ENCODE data around the gene TBRG4.

TBRG4 gene

DNA sequence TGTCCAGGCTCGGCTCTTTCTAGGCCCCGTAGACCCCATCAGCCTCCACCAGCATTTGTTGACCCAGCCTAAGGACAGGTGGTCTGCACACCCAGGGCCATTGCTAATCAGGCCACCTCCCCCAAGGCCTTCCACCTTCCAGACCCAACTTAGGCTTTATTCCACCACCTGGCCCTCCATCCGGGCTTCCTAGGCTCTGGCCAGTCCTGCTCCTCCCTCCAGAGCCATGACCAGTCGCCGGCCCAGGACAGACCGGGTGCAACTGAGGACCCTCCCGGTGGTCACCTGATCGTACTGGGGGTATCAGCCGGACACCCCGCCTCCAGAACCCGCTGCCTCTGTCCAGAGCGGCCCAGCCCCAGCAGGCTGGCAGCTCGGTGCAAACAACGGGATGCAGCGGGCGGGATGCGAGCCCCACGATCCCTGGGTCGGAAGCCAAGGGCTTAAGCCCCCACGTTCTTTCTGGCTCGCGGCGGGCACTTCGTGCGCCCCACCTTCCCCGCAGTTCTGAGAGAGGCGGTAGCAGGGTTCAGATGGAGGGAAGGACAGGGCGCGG, 23.3 kb downstream of the TBRG4 start:
- DNase-seq, result no peak

DNA sequence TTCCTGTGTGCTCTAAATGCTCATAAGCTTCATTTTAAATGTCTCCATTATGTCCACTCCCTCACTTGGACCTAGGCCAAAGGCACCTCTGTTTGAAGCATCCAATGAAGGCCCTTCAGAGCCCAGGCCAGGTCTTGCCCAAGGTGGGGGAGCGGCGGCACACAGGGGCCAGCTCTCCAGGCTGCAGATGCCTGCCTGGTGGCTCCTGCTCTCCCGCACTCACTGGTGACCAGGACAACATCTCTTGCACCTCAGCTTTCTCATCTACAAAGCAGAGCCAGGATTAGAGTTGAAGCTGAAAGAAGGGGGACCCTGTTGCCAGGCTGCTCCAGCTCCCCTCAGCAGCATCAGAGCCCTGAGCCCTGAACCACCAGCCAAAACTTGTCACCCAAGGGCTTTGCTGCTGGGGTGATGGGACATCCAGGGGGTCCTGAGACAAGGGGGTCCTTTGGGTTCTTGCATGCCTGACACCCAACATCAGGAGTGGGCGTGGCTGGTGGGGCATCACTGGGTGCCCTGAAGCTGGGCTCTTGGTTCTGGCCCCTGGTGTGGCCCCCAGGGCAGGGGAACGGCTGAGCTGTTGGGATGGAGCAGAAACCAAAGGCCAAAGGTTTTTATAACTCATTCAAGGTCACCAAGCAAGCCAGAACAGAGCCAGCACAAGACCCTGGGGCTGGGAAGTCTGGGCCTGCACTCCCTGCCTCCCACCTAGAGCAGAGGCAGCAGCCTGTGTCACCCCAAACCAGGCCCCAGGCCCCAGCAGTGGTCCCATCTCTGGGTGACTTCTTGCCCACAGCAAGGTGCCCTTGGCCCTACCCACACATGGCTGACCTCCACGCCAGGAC, 24.0 kb downstream of the TBRG4 start:
- no peak for DNase-seq

DNA sequence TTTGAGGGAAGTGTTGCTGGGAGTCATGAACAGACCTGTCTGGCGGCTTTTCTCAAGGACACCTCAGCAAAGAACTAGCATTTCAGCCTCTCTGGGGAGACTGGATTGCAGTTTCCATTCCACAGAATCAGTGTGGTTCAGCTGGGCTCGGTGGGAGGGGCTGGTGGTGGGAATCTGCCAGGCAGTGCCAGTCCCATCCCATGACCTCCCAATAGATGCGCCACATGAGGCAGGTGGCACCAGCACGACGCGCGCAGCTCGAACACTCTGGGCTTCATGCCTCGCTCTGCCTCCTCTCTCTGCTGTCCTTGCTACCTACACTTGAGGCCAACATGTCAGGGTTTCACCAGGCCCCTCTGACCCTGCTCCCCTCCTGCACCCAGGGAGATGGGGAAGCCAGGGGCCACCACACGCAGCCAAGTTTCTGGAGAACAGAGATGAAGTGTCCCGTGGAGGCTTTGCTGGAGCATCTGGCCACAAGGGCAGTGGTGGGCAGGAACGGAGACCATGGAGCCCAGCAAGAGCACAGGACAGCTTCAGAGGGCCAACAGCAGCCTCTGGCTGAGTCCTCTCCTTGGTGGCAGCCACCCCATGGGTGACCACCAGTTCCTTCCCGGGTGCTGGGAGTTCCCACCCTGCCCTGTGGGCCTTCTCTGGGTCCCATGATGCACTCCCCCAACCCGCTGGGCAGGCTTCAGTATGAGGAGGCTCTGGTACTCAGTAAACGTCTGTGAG, 25.0 kb downstream of the TBRG4 start:
- no peak for DNase-seq

DNA sequence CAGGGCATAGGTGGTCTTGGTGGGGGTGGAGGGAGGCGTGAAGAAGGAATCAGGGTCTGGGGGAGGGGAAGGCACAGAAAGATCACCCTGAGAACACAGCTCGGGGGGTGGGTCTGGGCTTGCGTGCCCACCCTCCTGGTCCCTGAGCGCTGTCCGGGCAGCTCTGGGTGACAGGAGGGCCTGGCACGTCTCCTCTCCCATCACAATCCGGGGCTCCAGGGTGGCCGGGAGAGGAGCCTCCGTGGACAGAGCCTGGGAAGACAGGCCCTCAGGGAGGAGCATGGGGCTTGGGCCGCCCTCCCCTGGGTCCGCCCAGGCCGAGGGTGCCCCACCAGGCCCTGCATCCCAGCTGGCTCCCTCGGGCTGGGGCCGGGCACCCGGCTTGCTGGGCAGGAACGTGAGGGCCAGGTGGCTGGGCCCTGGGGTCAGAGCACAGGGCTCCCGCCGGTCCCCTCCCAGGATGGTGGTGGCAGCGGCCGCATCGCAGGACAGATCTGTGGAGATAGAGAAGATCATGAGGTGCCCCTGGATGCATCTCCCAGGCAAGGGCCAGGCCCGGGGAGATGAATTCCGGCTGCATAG, 25.8 kb downstream of the TBRG4 start:
- no peak for DNase-seq

DNA sequence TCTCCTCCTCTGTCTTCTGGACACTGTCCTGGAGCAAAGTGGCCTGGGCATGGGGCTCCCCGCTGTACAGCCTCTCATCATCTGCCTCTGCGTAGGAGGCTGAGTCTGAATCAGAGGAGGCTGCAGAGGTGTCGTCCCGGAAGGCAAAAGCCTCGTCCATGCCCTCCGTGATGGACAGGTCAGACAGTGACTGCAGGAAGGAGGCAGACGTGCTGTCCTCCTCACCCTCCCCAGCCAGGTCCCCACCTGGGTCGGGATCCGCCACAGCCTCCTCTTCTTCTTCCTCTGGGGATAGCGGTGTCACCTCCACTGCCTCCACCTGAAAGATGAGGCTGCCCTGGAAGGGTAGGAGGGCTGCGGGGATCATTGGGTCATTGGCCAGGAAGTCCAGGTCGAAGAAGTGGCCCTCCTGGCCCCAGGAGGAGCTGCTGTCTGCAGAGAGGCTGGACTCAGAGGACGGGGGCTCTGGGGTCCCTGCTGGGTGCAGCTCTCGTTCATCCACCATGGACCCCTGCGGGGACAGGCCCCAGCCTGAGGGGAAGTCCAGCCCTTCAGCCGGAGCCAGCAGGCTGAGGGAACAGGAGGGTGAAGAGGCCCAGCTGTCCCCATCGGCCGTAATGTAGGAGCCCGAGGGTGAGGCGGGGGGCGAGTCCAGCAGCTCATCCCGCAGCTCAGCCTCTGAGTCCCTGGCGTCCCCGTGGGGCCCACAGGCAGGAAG, 26.4 kb downstream of the TBRG4 start:
- DNase-seq, result no peak

DNA sequence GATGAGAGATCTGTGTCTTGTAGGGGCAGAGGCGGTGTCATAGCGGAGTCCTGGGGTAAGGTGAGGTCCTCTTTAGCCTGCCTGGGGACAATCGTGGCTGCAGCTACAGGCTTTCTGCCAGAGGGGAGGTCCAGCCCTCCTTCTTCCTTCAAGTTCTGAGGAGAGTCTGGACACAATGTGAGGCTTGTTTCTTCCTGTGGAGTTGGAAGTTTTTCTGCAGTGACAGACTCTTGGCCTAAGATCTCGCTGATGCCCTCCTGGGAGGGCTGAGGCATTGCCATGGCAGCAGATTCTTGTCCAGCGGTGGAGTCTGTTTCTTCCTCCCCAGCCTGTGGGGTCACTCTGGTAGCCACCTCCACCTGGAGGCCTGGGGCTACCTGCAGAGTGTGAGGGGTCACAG, 27.2 kb downstream of the TBRG4 start:
- DNase-seq, result no peak

DNA sequence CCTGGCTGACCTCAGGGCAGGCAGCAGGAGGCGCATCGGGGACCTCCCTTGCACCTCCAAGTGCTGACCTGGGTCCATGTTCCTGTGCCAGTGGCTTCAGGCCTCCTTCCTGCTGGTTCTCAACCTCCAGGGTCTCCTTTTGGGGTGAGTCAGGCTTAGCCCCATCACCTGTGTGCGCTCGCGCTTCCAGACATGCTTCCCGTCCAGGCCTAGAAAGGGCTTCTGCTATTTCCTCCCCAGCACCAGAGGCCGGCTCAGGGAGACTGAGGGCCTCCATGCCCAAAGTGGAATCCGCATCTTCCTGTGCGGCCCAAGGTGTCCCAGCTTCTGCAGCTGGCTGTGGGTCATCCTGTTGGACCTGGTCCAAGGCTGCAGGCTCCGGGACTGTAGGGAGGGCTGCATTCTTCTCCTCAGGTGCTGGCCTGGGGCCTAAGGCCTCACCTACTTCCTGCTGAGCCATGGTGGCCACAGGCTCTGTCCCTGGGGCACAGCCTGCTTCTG, 28.6 kb downstream of the TBRG4 start:
- no peak for DNase-seq

DNA sequence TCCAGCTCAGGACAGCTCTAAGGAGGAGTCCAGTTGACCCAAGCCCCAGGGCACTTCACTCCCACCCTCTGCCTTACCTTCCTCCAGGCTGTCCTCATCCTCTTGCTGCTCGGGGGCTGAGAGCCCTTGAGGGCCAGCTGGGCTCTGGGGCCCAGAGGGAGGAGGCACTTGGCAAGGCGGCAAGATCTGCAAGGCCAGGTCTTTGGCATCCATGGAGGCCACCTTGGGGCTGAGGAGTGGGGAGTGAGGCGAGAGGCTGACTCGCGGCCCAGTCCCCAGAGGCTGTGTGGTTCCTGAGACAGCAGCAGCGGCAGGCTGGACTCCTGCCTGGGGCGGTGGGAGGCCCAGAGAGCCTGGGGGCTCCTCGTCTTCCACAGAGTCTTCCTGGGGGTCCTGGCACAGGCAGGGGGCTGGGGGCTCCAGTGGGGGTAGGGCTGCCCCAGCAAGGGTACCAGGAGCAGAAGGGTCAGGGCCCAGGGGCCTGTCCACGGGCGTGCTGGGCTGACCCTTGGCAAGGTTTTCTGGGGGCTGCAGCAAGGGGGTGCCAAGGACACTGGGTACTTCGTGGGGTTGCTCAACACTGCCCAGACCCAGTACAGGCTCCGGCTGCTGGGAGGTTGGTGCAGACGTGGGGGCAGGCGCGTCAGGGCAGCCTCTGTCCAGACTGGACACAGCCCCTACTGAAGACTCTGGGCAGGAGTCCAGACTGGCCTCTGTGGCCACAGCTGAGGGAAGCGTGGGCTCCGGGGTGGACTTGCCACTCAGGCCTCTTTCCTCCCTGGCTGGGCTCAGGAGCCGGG, 29.3 kb downstream of the TBRG4 start:
- no peak for DNase-seq

DNA sequence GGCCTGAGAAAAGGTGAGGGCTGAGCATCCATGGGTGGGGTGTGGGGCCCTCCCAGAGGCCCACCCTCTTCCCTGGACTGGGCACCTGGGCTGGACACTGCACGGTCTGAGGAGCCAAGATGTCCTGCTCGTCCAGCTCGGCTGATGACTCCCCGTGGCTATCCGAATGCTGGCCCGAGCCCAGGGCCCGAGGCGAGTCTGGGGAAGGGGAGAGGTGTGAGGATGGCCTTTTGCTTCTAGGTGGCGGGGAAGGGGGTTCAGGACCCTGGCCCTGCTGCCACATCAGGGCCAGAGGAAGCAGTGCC, 29.9 kb downstream of the TBRG4 start:
- DNase-seq, result no peak

DNA sequence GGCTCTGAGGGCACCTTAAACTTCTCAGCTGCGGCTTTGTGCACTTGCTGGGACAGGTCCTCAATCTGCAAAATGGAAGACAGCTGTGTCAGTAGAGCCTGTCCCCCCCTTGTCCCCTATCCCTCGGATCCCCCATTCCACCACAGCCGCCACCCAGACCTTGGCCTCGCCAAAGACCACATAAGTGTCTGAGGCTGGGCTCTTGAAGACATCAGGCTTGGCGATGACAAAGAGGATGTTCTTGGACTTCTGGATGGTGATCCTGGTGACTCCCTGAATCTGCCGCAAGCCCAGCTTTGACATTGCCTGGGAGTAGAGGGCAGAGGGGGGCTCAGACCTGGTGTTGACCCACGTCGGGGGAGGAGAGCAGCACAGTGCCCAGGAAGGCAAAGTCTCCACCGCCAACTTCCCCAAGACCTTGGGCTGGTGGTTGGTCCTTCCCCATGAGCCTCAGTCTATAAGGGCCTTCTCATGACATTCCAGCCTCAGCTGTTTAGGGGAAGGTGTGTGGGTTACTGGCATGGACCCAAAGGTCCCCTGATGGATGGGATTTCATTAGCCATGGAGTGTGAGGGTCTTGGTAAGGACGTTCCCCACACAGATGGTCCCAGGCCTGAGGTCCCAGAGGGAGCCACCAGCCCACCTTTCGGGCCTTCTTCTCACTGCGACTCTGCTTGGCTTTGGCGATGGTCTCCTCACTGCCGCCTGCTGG, 30.4 kb downstream of the TBRG4 start:
- no peak for DNase-seq

DNA sequence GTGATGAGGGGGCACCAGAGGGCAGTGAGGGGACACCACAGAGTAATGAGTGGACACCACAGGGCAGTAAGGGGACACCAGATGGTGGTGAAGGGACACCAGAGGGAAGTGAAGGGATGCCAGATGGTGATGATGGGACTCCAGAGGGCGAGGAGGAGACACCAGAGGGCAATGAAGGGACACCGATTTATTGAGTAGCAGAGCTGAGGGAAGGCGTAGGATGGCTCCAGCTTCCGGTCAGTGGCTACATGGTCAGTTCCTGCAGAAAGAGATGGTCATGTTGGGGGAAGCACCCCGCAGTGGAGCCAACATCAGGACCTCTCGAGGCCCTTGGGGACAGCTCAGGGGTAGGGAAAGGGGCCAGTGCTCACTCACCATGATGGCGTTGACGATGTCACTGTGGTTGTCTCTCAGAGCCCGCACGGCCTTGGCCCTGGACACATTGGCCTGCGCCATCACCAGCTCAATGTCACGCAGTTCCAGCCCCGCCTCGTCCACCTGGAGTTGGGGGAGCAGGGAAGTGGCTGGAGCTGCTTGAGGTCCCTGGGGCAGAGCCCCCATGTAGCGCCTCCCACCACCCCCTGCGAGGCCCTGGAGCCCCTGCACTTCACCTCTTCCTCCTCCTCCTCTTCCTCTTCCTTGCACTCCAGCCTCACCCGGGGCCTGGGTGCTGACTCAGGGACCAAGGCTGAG, 31.1 kb downstream of the TBRG4 start:
- no peak for DNase-seq

DNA sequence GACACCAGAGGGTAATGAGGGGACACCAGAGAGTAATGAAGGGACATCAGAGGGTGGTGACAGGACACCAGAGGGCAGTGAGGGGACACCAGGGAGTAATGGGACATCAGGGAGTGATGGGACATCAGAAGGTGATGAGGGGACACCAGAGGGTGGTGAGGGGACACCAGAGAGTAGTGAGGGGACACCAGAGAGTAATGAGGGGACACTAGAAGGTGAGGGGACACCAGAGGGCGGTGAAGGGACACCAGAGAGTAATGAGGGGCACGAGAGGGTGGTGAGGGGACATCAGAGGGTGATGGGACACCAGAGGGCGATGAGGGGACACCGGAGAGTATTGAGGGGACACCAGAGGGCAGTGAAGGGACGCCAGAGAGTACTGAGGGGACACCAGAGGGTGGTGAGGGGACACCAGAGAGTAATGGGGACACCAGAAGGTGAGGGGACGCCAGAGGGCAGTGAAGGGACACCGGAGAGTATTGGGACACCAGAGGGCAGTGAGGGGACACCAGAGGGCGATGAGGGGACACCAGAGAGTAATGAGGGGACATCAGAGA, 33.3 kb downstream of the TBRG4 start:
- DNase-seq, result no peak

DNA sequence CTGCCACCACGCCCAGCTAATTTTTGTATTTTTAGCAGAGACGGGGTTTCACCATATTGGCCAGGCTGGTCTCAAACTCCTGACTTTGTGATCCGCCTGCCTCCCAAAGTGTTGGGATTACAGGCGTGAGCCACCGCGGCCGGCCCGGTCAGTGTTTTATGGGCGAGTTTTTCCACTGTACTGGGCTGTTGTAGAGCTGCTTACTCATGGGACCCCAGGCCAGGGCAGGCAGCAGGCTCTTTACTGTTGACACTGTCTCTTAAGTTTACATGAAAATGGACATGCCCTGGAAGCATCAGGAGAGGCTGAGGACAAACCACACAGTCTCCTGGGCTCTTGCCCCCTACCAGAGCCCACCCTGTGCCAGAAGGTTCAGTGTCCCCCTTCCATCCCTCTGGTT, 33.9 kb downstream of the TBRG4 start:
- no peak for DNase-seq

DNA sequence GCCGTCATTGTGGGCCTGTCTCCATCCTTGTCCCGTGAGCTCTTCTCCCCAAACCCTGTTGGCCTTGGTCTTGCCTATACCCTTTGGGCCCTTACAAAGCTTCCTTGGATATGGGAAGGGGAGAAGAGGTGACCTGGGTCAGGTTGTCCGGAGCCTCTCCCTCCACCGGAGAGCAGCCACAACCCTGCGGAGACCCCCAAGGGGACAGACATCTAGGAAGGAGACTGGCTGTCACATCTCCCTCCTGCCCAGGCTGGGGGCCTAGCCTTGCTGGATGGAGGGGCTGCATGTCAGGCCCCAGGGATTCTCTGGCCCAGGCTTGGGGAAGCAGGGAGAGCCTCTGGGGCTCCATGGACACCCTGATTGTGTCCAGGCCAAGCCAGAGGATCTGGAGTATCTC, 34.6 kb downstream of the TBRG4 start:
- no peak for DNase-seq

DNA sequence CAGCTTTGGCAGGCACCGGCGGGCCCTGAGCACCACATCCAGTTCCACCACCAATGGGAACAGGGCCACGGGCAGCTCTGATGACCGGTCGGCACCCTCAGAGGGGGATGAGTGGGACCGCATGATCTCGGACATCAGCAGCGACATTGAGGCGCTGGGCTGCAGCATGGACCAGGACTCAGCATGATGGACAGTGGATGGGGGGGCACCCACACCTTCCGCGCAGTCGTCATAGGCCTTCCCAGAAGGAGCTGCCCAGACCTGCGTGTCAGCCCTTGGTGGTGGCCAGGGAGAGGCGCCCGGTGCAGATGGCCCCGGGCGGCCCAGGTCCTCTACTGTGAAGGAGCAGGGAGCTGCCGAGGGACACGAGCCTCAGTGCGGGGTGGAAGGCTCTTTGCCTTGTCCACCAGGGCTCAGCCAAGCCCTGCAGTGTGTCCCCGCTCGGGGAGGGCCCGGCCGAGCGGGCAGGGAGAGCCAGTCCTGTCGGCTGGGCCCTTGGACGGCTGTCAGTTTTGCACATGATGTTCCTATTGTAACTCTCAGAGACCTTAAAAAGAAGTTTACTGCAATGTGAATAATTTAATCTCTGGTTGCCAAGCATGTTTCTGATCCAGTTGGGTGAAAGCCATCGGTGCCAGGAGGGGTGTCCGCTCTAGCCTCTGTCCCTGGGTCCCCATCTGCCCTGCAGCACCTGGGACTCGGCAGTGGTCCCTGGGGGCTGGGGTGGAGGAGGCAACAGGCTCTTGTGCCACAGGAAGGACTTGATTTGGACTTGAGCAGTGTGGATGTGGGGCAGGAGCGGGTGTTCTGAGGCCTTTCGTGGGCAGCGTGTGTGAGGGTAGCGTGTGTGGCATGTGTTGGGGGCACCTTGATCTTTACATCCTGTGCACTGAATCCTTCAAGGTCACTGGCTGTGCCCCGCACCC, 35.4 kb downstream of the TBRG4 start:
- no peak for DNase-seq

DNA sequence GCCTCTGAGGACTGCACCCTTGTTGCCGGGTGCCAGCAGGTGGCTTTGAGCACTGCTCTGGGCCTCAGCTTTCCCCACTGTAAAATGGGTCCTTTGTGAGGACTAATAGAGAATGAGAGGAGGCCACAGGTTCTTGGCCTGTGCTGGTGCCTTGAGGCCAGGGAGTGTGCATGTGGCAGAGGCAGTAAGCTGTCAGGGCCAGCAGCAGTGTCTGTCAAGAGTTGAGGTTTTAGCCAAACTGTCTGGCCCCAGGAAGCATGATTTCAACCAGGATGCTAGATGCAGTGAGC, 36.2 kb downstream of the TBRG4 start:
- DNase-seq, result no peak

DNA sequence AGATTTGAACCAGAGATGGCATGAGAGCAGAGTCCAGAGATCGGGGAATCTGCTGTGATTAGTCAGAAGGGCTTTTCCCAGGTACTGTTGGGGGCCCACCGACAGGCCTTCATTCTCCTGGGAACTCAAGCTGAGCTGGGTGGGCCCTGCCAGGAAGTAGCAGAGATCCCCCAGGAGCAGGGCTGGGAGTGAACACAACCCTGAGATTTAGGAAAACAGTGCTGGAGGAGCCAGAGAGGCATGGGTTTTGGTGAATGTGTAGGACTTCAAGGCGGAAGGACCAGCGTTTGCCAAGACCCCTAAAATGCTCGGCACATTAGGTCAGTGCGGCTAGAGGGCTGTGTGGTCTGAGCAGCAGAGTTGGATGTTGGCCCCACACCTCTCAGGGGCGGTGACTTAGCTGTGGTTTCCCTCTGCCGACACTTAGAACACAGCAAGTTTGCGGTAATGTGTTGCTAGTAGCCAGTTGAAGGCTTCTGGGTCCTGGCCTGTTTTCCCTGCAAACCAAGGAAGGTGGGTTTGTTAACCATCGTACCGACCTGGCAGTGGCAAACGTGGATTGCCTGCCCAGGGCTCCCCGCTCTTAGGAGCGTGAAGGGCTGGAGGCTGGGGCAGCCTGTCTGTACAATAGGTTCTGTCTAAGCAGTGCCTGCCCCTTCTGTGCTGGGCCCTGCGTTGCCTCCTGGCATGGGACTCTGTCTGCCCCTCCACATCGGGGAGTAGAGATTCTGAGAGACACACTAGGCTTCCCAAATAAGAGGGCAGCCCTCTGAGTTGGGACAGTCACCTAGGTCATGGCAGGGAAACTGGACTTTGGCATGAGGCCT, 36.8 kb downstream of the TBRG4 start:
- no peak for DNase-seq

DNA sequence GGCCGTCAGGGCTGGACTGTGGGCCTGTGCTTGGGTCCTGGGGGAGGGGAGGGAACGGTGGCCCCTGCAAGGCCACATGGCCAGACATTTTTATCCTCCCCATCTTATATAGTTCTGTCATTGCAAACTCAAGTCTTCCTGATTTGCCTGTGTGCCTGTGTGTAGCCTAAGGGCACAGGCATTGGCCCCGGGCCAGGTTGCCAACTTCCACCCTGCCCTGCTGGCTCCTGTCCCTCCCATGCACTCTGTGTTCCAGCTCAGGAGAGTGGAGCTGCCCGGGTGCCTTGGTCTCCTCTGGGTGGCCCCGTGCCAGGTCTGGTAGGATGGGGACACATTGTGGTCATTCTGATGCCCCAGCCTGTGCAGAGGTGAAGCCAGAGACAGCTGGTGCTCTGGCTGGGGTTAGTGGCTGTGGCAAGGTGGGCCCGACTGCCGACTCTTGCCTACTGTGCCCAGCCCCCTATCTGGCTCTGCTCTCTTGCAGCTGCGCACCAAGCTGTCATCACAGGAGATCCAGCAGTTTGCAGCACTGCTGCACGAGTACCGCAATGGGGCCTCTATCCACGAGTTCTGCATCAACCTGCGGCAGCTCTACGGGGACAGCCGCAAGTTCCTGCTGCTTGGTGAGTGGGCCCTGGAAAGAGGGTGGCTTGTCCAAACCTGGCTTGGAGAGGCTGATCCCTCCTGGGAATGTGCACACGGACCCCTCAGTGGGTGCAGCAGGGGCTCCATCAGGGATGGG, 37.5 kb downstream of the TBRG4 start:
- DNase-seq, result no peak

All from activated naive CD4-positive, alpha-beta T cell treated with Interleukin-2 at 50 U/mL for 16 hours (primary cell).